PFSK-1 (cell line): Measurements from ENCODE around the gene CAV3.

ENCODE experiments used
- FOXP2 ChIP-seq: optimal IDR thresholded peaks from 2 replicates; pipeline ENCODE3; 2011; ENCODE audit warnings: borderline replicate concordance, control low read depth, inconsistent platforms; ENCODE audit not compliant: insufficient read depth; ENCODE audit errors: extremely low read length, extremely low read depth
- POLR2AphosphoS5 ChIP-seq: IDR thresholded peaks from 2 replicates; pipeline ENCODE4 v1.6.1; 2012; ENCODE audit warnings: low read depth, mild to moderate bottlenecking, control low read depth, low read length, moderate library complexity
- SIN3A ChIP-seq: IDR thresholded peaks from 2 replicates; pipeline ENCODE4 v1.6.1; 2012; ENCODE audit warnings: mild to moderate bottlenecking, low read length, moderate library complexity, borderline replicate concordance; ENCODE audit not compliant: insufficient read depth
- TAF1 ChIP-seq: IDR thresholded peaks from 2 replicates; pipeline ENCODE4 v1.6.1; 2012; ENCODE audit warnings: low read length, control low read depth, borderline replicate concordance; ENCODE audit not compliant: insufficient read depth
- TF ChIP-seq, protein P1 (sequence below), 2 experiments: IDR thresholded peaks; 2 replicates each; pipeline versions ENCODE4 v1.6.1 to v1.8.0; 2011 to 2012; ENCODE audit warnings: low read depth in 2 of 2, low read length in 2 of 2, control low read depth in 1 of 2, inconsistent platforms in 1 of 2, mild to moderate bottlenecking in 1 of 2, moderate library complexity in 1 of 2; ENCODE audit not compliant: insufficient read depth in 1 of 2

DNA sequence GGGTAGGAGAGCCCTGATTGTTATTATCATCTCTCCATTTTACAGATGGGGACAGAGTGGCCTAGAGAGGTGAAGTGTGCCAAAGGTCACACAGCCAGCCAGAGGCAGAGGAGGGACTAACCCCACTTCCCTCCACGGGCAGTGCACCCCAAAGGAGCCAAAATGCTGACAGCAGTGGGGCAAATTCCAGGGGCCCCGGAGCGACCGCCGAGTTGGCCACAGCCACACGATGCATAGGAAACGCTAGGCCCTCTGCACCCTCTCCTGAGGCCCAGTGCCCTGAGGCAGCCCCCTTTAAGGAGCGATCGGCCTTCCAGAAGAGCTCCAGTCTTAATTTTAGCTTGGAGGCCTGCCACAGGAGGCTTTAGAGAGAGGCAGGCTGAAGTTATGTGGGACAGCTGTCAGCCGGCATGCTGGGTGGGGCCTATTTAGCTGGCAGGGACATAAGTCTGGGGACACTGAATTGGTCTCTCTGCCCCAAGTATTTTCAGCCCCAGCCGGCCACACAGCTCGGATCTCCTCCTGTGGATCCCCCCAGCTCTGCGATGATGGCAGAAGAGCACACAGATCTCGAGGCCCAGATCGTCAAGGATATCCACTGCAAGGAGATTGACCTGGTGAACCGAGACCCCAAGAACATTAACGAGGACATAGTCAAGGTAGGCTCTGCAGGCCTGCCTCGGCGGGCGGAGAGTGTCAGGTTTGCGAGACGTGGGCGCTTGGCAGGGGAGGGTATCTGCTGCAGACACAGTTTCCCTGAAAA is at the start of gene CAV3:
- TF ChIP-seq POLR2AphosphoS5, result no peak
- TF ChIP-seq SIN3A, result no peak
- TF ChIP-seq FOXP2, result no peak
- TF ChIP-seq, protein P1, sequence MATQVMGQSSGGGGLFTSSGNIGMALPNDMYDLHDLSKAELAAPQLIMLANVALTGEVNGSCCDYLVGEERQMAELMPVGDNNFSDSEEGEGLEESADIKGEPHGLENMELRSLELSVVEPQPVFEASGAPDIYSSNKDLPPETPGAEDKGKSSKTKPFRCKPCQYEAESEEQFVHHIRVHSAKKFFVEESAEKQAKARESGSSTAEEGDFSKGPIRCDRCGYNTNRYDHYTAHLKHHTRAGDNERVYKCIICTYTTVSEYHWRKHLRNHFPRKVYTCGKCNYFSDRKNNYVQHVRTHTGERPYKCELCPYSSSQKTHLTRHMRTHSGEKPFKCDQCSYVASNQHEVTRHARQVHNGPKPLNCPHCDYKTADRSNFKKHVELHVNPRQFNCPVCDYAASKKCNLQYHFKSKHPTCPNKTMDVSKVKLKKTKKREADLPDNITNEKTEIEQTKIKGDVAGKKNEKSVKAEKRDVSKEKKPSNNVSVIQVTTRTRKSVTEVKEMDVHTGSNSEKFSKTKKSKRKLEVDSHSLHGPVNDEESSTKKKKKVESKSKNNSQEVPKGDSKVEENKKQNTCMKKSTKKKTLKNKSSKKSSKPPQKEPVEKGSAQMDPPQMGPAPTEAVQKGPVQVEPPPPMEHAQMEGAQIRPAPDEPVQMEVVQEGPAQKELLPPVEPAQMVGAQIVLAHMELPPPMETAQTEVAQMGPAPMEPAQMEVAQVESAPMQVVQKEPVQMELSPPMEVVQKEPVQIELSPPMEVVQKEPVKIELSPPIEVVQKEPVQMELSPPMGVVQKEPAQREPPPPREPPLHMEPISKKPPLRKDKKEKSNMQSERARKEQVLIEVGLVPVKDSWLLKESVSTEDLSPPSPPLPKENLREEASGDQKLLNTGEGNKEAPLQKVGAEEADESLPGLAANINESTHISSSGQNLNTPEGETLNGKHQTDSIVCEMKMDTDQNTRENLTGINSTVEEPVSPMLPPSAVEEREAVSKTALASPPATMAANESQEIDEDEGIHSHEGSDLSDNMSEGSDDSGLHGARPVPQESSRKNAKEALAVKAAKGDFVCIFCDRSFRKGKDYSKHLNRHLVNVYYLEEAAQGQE (IDR thresholded peaks at IDR 0.05; ENCODE audit: insufficient read depth in 1 of 2, low read depth in 2 of 2, low read length in 2 of 2), result no peak
- no peak for TF ChIP-seq TAF1
